ENCODE results near the gene LRRC1. TPM values are rescaled to one million over a fixed set of nuclear protein-coding genes. Genes with fewer than 3 reads are reported as not detected.

The LRRC1 gene
- total and polyA plus RNA-seq, 10 donors: 1.8 to 6.3 (median 3.7) TPM

GRCh38 chr6:53751417-53751816 lies 43.4 kb upstream of the LRRC1 start:
- H3K9me3 ChIP-seq: no peaks in the 10 kb centered on the region
- WGBS, 5 donors: 0 to 87% (median 49%) methylated on average over 1 of the region's 1 CpG
- DNase-seq: no peak
- no peak overlapping the region for H3K4me3 ChIP-seq
- H3K36me3 ChIP-seq: no peaks in the 10 kb centered on the region
- TF ChIP-seq CTCF (IDR thresholded peaks at IDR 0.05 in 8 of 11, conservative IDR thresholded peaks at IDR 0.05 in 3 of 11): no peak
- no peak for TF ChIP-seq POLR2AphosphoS5 (IDR thresholded peaks at IDR 0.05)
- TF ChIP-seq POLR2A (IDR thresholded peaks at IDR 0.05): no peak
- intact Hi-C loops (cut with DNase I; ENCODE audit: low total_unique reads): no loop called here
- no peaks in the 10 kb centered on the region for H3K27me3 ChIP-seq (replicated peaks in 1 of 7)
- H3K27ac ChIP-seq: no peak overlapping the region
- no peaks in the 10 kb centered on the region for H3K4me1 ChIP-seq

GRCh38 chr6:53752440-53752839 lies 42.4 kb upstream of the LRRC1 start:
- DNase-seq: no peak
- 95 to 99% (median 97%) methylated on average over 3 of the region's 3 CpGs for WGBS, 5 donors
- TF ChIP-seq POLR2AphosphoS5 (IDR thresholded peaks at IDR 0.05): no peak
- no peak for TF ChIP-seq POLR2A (IDR thresholded peaks at IDR 0.05)
- TF ChIP-seq CTCF (IDR thresholded peaks at IDR 0.05 in 8 of 11, conservative IDR thresholded peaks at IDR 0.05 in 3 of 11): no peak

GRCh38 chr6:53752856-53753255 lies 41.9 kb upstream of the LRRC1 start:
- no peak overlapping the region for H3K27ac ChIP-seq
- H3K4me1 ChIP-seq: no peaks in the 10 kb centered on the region
- H3K27me3 ChIP-seq (replicated peaks in 1 of 7): no peaks in the 10 kb centered on the region
- intact Hi-C loops (cut with DNase I; ENCODE audit: low total_unique reads): no loop called here
- DNase-seq: no peak
- H3K4me3 ChIP-seq: no peak overlapping the region
- no peak for TF ChIP-seq POLR2AphosphoS5 (IDR thresholded peaks at IDR 0.05)
- TF ChIP-seq CTCF (IDR thresholded peaks at IDR 0.05 in 8 of 11, conservative IDR thresholded peaks at IDR 0.05 in 3 of 11): no peak
- no peak for TF ChIP-seq POLR2A (IDR thresholded peaks at IDR 0.05)
- no peaks in the 10 kb centered on the region for H3K9me3 ChIP-seq
- 86 to 93% (median 88%) methylated on average over 4 of the region's 4 CpGs for WGBS, 5 donors
- no peaks in the 10 kb centered on the region for H3K36me3 ChIP-seq

More at GRCh38 chr6:53752440-53752839, 42.4 kb upstream of the LRRC1 start:
- no peaks in the 10 kb centered on the region for H3K4me1 ChIP-seq
- no peaks in the 10 kb centered on the region for H3K9me3 ChIP-seq
- no peaks in the 10 kb centered on the region for H3K27me3 ChIP-seq (replicated peaks in 1 of 7)
- intact Hi-C loops (cut with DNase I; ENCODE audit: low total_unique reads): no loop called here
- H3K4me3 ChIP-seq: no peak overlapping the region
- H3K36me3 ChIP-seq: no peaks in the 10 kb centered on the region
- H3K27ac ChIP-seq: no peak overlapping the region

GRCh38 chr6:53754330-53754729 lies 40.5 kb upstream of the LRRC1 start:
- 74 to 91% (median 84%) methylated on average over 4 of the region's 4 CpGs for WGBS, 5 donors

More at GRCh38 chr6:53754330-53754729, 40.5 kb upstream of the LRRC1 start:
- intact Hi-C loops (cut with DNase I; ENCODE audit: low total_unique reads): no loop called here
- H3K36me3 ChIP-seq: no peaks in the 10 kb centered on the region
- H3K4me1 ChIP-seq: no peaks in the 10 kb centered on the region
- no peak for DNase-seq
- H3K27me3 ChIP-seq (replicated peaks in 1 of 7): no peaks in the 10 kb centered on the region
- no peak overlapping the region for H3K27ac ChIP-seq
- no peak overlapping the region for H3K4me3 ChIP-seq
- no peak for TF ChIP-seq POLR2AphosphoS5 (IDR thresholded peaks at IDR 0.05)
- no peak for TF ChIP-seq CTCF (IDR thresholded peaks at IDR 0.05 in 8 of 11, conservative IDR thresholded peaks at IDR 0.05 in 3 of 11)
- no peaks in the 10 kb centered on the region for H3K9me3 ChIP-seq

Data from spleen (tissue), 11 donors.